Measurements from ENCODE around the gene TMEM245. TPM values are rescaled to one million over a fixed set of nuclear protein-coding genes. Genes with fewer than 3 reads are reported as not detected.
"Not testable (repeated sequence)": the region's sequence is repeated elsewhere in the genome, so short reads cannot be mapped to it uniquely, and the experiment has no call there.

The TMEM245 gene
- total RNA-seq, 1 experiment from 2014 or later: 54.0 TPM

- ChIA-PET CTCF (no interaction called here), POLR2A (no interaction called here)
- intact Hi-C loops (cut with micrococcal nuclease; ENCODE audit: unreplicated experiment) (no loop called here), in situ Hi-C loops (cut with HindIII; ENCODE audit: low pct_unique_long_range_greater_than_20kb, low sequenced_read_pairs) (no loop called here)
- H3K36me3 ChIP-seq (ENCODE audit: control insufficient read depth, insufficient read depth, low read length): no peaks in the 10 kb centered on the region
- no peak overlapping the region for H3K27ac ChIP-seq (ENCODE audit: low read length)
- no peak for ATAC-seq
- no peaks in the 10 kb centered on the region for H3K27me3 ChIP-seq (ENCODE audit: control insufficient read depth, insufficient read depth, low read length)
- H3K4me3 ChIP-seq (ENCODE audit: low read depth in 2 of 2, low read length in 2 of 2): no peak overlapping the region
- no peak for DNase-seq (ENCODE audit: low read depth, low spot score)
- TF ChIP-seq CTCF (IDR thresholded peaks at IDR 0.05): no peak
- no peak for TF ChIP-seq REST (IDR thresholded peaks at IDR 0.05; ENCODE audit: insufficient read depth in 1 of 2, low read depth in 2 of 2, low read length in 1 of 2)
- TF ChIP-seq TCF7L2 (IDR thresholded peaks at IDR 0.05; ENCODE audit: low read depth, low read length): no peak
- TF ChIP-seq POLR2AphosphoS5 (IDR thresholded peaks at IDR 0.05; ENCODE audit: low read depth, low read length): no peak
- no peak for TF ChIP-seq SIN3A (IDR thresholded peaks at IDR 0.05; ENCODE audit: borderline replicate concordance, insufficient read depth, low read depth, low read length)
- BruUV-seq (replicated peaks): no TSS peak
- no peaks in the 10 kb centered on the region for H3K9me3 ChIP-seq (ENCODE audit: control insufficient read depth, insufficient read depth, low read depth, low read length)
- H3K4me1 ChIP-seq (ENCODE audit: control insufficient read depth, insufficient read depth, low read length): no peaks in the 10 kb centered on the region
Measured at GRCh38 chr9:109129470-109130197, 9.9 kb upstream of the TMEM245 start.

GRCh38 chr9:109126671-109127070 is 6.9 kb upstream of the TMEM245 start:
- H3K36me3 ChIP-seq (ENCODE audit: control insufficient read depth, insufficient read depth, low read length); ATAC-seq; H3K9me3 ChIP-seq (ENCODE audit: control insufficient read depth, insufficient read depth, low read depth, low read length); DNase-seq (ENCODE audit: low read depth, low spot score); H3K27me3 ChIP-seq (ENCODE audit: control insufficient read depth, insufficient read depth, low read length); BruUV-seq (replicated peaks); POLR2A ChIA-PET; in situ Hi-C loops (cut with HindIII; ENCODE audit: low pct_unique_long_range_greater_than_20kb, low sequenced_read_pairs); H3K4me3 ChIP-seq (ENCODE audit: low read depth in 2 of 2, low read length in 2 of 2); intact Hi-C loops (cut with micrococcal nuclease; ENCODE audit: unreplicated experiment); H3K27ac ChIP-seq (ENCODE audit: low read length); H3K4me1 ChIP-seq (ENCODE audit: control insufficient read depth, insufficient read depth, low read length): not testable (repeated sequence)
- CTCF ChIA-PET: interaction anchor here (0.5 kb wide), 1 partner anchor 30 kb away, joined by 8 read pairs; no protein-coding TSS in a partner anchor

- H3K27me3 ChIP-seq (ENCODE audit: control insufficient read depth, insufficient read depth, low read length): no peaks in the 10 kb centered on the region
- H3K9me3 ChIP-seq (ENCODE audit: control insufficient read depth, insufficient read depth, low read depth, low read length): no peaks in the 10 kb centered on the region
- intact Hi-C loops (cut with micrococcal nuclease; ENCODE audit: unreplicated experiment): no loop called here
- in situ Hi-C loops (cut with HindIII; ENCODE audit: low pct_unique_long_range_greater_than_20kb, low sequenced_read_pairs): no loop called here
- CTCF ChIA-PET: no interaction called here
- ATAC-seq (no peak), DNase-seq (ENCODE audit: low read depth, low spot score) (no peak)
- POLR2A ChIA-PET: no interaction called here
- no TSS peak for BruUV-seq (replicated peaks)
- peaks cover under 1% of the 10 kb centered on the region; the same call in 1 of the 2 replicates for H3K36me3 ChIP-seq (ENCODE audit: control insufficient read depth, insufficient read depth, low read length)
- H3K4me1 ChIP-seq (ENCODE audit: control insufficient read depth, insufficient read depth, low read length): peaks cover 14% of the 10 kb centered on the region
- no peak overlapping the region for H3K4me3 ChIP-seq (ENCODE audit: low read depth in 2 of 2, low read length in 2 of 2)
- H3K27ac ChIP-seq (ENCODE audit: low read length): no peak overlapping the region
- no peak for TF ChIP-seq REST (IDR thresholded peaks at IDR 0.05; ENCODE audit: insufficient read depth in 1 of 2, low read depth in 2 of 2, low read length in 1 of 2)
- TF ChIP-seq CTCF (IDR thresholded peaks at IDR 0.05): no peak
- TF ChIP-seq POLR2AphosphoS5 (IDR thresholded peaks at IDR 0.05; ENCODE audit: low read depth, low read length): no peak
- no peak for TF ChIP-seq TCF7L2 (IDR thresholded peaks at IDR 0.05; ENCODE audit: low read depth, low read length)
- no peak for TF ChIP-seq SIN3A (IDR thresholded peaks at IDR 0.05; ENCODE audit: borderline replicate concordance, insufficient read depth, low read depth, low read length)
Measured at GRCh38 chr9:109124121-109124520, 4.4 kb upstream of the TMEM245 start.

All from Panc1 (cell line).